ENCODE data around the gene DCHS1. TPM values are rescaled to one million over a fixed set of nuclear protein-coding genes. Genes with fewer than 3 reads are reported as not detected.

DCHS1 gene
- total and polyA plus RNA-seq, 10 of the 15 experiments (the other 5 are each of a cell fraction or from before 2014, with no cell fraction given), result 0.02 to 0.64 (median 0.18) TPM; not detected in 1

DNA sequence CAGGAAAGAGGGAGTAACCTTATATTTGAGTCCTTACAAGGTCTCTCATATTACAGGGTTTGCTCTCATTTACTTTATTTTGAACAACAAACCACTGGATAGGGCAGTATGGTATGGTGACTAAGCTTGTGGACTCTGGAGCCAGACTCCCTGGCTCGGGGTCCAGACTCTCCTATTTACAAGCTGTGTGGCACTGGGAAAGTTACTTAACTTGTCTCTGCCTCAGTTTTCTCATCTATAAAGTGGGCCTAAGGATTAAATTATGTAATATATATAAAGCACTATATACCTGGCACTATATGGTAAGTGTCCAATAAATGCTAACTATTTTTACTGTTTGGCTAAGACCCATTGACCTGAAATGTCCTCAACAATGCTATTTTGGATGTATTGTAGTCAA, 1.7 kb upstream of the DCHS1 start:
- RAD21 ChIA-PET (ENCODE audit: unreplicated experiment), result interaction anchor here (0.7 to 1.0 kb wide), 2 partner anchors 38 to 278 kb away, joined by 3 read pairs; partner anchors contain the start of gene TPP1
- no peak overlapping the region for H3K27ac ChIP-seq (ENCODE audit: control insufficient read depth, insufficient read depth)
- H3K79me2 ChIP-seq (ENCODE audit: control insufficient read depth, insufficient read depth, low read length), result no peaks in the 10 kb centered on the region
- H3K27me3 ChIP-seq (replicated peaks in 1 of 2; ENCODE audit: control insufficient read depth in 2 of 2, insufficient read depth in 2 of 2, low read length in 1 of 2), result peaks cover 4% of the 10 kb centered on the region in 2 experiments
- H3K4me3 ChIP-seq, result no peak overlapping the region
- H2AFZ ChIP-seq (ENCODE audit: control insufficient read depth, low read depth, low read length), result no peak overlapping the region
- no peaks in the 10 kb centered on the region for H3K36me3 ChIP-seq (ENCODE audit: control insufficient read depth in 2 of 2, insufficient read depth in 2 of 2, low read length in 1 of 2)
- no peaks in the 10 kb centered on the region for H4K20me1 ChIP-seq (ENCODE audit: control insufficient read depth, insufficient read depth)
- CTCF ChIA-PET, result interaction anchor here (0.7 to 4.5 kb wide), 3 partner anchors 9 to 165 kb away, joined by 3 to 22 read pairs (median 3); no protein-coding TSS in a partner anchor
- FAIRE-seq (no peak), DNase-seq (ENCODE audit: low read depth, low spot score) (no peak), ATAC-seq (no peak)
- H3K4me2 ChIP-seq (ENCODE audit: control insufficient read depth, insufficient read depth), result no peak overlapping the region
- intact Hi-C loops (cut with micrococcal nuclease; ENCODE audit: unreplicated experiment), result no loop called here
- 4% methylated on average over 1 of the region's 1 CpG for WGBS (ENCODE audit: insufficient coverage, insufficient replicate concordance, low lambda C conversion rate, missing lambda C conversion rate)
- no TSS peak for BruUV-seq (replicated peaks)
- SMC1A ChIA-PET (ENCODE audit: uncharacterized antibody, unreplicated experiment), result interaction anchor here (0.7 to 1.0 kb wide), 2 partner anchors 39 to 49 kb away, joined by 3 read pairs; partner anchors contain the start of gene TPP1
- no peak overlapping the region for H3K9ac ChIP-seq (ENCODE audit: control insufficient read depth, insufficient read depth, low read length)
- in situ Hi-C loops (cut with MboI), result no loop called here
- H3K4me1 ChIP-seq (ENCODE audit: control insufficient read depth, insufficient read depth, low read length), result no peaks in the 10 kb centered on the region
- POLR2A ChIA-PET, result no interaction called here
- H3K9me3 ChIP-seq (replicated peaks; ENCODE audit: control insufficient read depth, insufficient read depth, low read length), result no peaks in the 10 kb centered on the region
- TF ChIP-seq NR2F1 (conservative IDR thresholded peaks at IDR 0.05) (no peak), SIX5 (IDR thresholded peaks at IDR 0.05; ENCODE audit: low read depth, low read length, severe bottlenecking) (no peak), RUNX3 (IDR thresholded peaks at IDR 0.05; ENCODE audit: low read length) (no peak), CREM (IDR thresholded peaks at IDR 0.05; ENCODE audit: low read depth) (no peak), CEBPB (IDR thresholded peaks at IDR 0.05; ENCODE audit: borderline replicate concordance in 1 of 2, low read depth in 2 of 2, low read length in 2 of 2) (no peak), RCOR1 (conservative IDR thresholded peaks at IDR 0.05; ENCODE audit: low read depth, low read length) (no peak), TCF12 (IDR thresholded peaks at IDR 0.05; ENCODE audit: low read depth, low read length) (no peak), RAD51 (IDR thresholded peaks at IDR 0.05) (no peak), RFX5 (IDR thresholded peaks at IDR 0.05; ENCODE audit: low read depth, low read length) (no peak), SUZ12 (IDR thresholded peaks at IDR 0.05; ENCODE audit: unreplicated experiment) (no peak), SMARCA5 (IDR thresholded peaks at IDR 0.05) (no peak), ZNF384 (IDR thresholded peaks at IDR 0.05; ENCODE audit: borderline replicate concordance, low read depth, low read length) (no peak)
- TF ChIP-seq, protein P1, sequence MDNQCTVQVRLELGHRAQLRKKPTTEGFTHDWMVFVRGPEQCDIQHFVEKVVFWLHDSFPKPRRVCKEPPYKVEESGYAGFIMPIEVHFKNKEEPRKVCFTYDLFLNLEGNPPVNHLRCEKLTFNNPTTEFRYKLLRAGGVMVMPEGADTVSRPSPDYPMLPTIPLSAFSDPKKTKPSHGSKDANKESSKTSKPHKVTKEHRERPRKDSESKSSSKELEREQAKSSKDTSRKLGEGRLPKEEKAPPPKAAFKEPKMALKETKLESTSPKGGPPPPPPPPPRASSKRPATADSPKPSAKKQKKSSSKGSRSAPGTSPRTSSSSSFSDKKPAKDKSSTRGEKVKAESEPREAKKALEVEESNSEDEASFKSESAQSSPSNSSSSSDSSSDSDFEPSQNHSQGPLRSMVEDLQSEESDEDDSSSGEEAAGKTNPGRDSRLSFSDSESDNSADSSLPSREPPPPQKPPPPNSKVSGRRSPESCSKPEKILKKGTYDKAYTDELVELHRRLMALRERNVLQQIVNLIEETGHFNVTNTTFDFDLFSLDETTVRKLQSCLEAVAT (IDR thresholded peaks at IDR 0.05), result no peak
- TF ChIP-seq, protein P2, sequence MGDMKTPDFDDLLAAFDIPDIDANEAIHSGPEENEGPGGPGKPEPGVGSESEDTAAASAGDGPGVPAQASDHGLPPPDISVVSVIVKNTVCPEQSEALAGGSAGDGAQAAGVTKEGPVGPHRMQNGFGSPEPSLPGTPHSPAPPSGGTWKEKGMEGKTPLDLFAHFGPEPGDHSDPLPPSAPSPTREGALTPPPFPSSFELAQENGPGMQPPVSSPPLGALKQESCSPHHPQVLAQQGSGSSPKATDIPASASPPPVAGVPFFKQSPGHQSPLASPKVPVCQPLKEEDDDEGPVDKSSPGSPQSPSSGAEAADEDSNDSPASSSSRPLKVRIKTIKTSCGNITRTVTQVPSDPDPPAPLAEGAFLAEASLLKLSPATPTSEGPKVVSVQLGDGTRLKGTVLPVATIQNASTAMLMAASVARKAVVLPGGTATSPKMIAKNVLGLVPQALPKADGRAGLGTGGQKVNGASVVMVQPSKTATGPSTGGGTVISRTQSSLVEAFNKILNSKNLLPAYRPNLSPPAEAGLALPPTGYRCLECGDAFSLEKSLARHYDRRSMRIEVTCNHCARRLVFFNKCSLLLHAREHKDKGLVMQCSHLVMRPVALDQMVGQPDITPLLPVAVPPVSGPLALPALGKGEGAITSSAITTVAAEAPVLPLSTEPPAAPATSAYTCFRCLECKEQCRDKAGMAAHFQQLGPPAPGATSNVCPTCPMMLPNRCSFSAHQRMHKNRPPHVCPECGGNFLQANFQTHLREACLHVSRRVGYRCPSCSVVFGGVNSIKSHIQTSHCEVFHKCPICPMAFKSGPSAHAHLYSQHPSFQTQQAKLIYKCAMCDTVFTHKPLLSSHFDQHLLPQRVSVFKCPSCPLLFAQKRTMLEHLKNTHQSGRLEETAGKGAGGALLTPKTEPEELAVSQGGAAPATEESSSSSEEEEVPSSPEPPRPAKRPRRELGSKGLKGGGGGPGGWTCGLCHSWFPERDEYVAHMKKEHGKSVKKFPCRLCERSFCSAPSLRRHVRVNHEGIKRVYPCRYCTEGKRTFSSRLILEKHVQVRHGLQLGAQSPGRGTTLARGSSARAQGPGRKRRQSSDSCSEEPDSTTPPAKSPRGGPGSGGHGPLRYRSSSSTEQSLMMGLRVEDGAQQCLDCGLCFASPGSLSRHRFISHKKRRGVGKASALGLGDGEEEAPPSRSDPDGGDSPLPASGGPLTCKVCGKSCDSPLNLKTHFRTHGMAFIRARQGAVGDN (IDR thresholded peaks at IDR 0.05), result no peak
- TF ChIP-seq, protein P3, sequence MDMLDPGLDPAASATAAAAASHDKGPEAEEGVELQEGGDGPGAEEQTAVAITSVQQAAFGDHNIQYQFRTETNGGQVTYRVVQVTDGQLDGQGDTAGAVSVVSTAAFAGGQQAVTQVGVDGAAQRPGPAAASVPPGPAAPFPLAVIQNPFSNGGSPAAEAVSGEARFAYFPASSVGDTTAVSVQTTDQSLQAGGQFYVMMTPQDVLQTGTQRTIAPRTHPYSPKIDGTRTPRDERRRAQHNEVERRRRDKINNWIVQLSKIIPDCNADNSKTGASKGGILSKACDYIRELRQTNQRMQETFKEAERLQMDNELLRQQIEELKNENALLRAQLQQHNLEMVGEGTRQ (IDR thresholded peaks at IDR 0.05; ENCODE audit: borderline replicate concordance, low read depth, low read length), result no peak
- TF ChIP-seq, protein P4, sequence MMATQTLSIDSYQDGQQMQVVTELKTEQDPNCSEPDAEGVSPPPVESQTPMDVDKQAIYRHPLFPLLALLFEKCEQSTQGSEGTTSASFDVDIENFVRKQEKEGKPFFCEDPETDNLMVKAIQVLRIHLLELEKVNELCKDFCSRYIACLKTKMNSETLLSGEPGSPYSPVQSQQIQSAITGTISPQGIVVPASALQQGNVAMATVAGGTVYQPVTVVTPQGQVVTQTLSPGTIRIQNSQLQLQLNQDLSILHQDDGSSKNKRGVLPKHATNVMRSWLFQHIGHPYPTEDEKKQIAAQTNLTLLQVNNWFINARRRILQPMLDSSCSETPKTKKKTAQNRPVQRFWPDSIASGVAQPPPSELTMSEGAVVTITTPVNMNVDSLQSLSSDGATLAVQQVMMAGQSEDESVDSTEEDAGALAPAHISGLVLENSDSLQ (IDR thresholded peaks at IDR 0.05), result no peak
- TF ChIP-seq, protein P5, sequence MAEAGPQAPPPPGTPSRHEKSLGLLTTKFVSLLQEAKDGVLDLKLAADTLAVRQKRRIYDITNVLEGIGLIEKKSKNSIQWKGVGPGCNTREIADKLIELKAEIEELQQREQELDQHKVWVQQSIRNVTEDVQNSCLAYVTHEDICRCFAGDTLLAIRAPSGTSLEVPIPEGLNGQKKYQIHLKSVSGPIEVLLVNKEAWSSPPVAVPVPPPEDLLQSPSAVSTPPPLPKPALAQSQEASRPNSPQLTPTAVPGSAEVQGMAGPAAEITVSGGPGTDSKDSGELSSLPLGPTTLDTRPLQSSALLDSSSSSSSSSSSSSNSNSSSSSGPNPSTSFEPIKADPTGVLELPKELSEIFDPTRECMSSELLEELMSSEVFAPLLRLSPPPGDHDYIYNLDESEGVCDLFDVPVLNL (IDR thresholded peaks at IDR 0.05; ENCODE audit: low read depth, low read length), result no peak

All from GM12878 (cell line).